HepG2 (cell line): ENCODE data around the gene SF3A2. TPM values are rescaled to one million over a fixed set of nuclear protein-coding genes. Genes with fewer than 3 reads are reported as not detected.

Experiments
- SNAI1 ChIP-seq: sonication (generic); formaldehyde crosslinking; IDR thresholded peaks from 2 replicates; pipeline ENCODE4 v1.5.0; 2020; ENCODE audit warnings: mild to moderate bottlenecking, missing genetic modification reagents, borderline replicate concordance
- TGIF2 ChIP-seq: IDR thresholded peaks from 2 replicates; pipeline ENCODE4 v1.6.1; 2016; ENCODE audit warnings: control low read depth, missing compliant biosample characterization
- TP53 ChIP-seq: sonication (generic); formaldehyde crosslinking; conservative IDR thresholded peaks from 2 replicates; pipeline ENCODE4 v1.4.0; 2020; ENCODE audit warnings: missing genetic modification reagents
- ZNF558 ChIP-seq: sonication (generic); formaldehyde crosslinking; IDR thresholded peaks from 2 replicates; pipeline ENCODE4 v1.9.0; 2022; ENCODE audit warnings: mild to moderate bottlenecking, missing genetic modification reagents, borderline replicate concordance
- ZNF747 ChIP-seq: sonication (generic); formaldehyde crosslinking; IDR thresholded peaks from 2 replicates; pipeline ENCODE4 v1.8.1; 2023; ENCODE audit warnings: missing genetic modification reagents, mild to moderate bottlenecking, borderline replicate concordance
- polyA plus RNA-seq, 8 experiments: library from polyadenylated mRNA; depleted of rRNA in 3 of 8; stranded (reverse) in 7 of 8; unstranded in 1 of 8; fragments of >200 nt; fragmentation: Illumina TruSeq in 4 of 8; extraction: Trizol in 4 of 8; gene quantifications; 2 replicates each; pipeline versions ENCODE4 v1.2.1 to v1.2.3, GENCODE V29; 2011 to 2016; ENCODE audit warnings: low read depth in 4 of 8, missing spikeins in 1 of 8, mixed read lengths in 1 of 8; ENCODE audit not compliant: insufficient read depth in 1 of 8
- total RNA-seq, 5 experiments: library from RNA; depleted of rRNA; stranded (reverse); fragments of >200 nt; fragmentation: Illumina TruSeq; extraction: Trizol; gene quantifications; 2 replicates each; pipeline ENCODE4 v1.2.3, GENCODE V29; 2016; ENCODE audit warnings: low read depth in 1 of 5
- TF ChIP-seq, protein P1 (sequence below): sonication (generic); formaldehyde crosslinking; IDR thresholded peaks from 2 replicates; pipeline ENCODE4 v1.4.0; 2020; ENCODE audit warnings: missing genetic modification reagents, borderline replicate concordance
- TF ChIP-seq, protein P2 (sequence below): sonication (generic); formaldehyde crosslinking; IDR thresholded peaks from 2 replicates; pipeline ENCODE4 v1.4.0; 2020; ENCODE audit warnings: missing genetic modification reagents
- TF ChIP-seq, protein P3 (sequence below): sonication (generic); formaldehyde crosslinking; IDR thresholded peaks from 2 replicates; pipeline ENCODE4 v1.5.0; 2020; ENCODE audit warnings: missing genetic modification reagents
- TF ChIP-seq, protein P4 (sequence below): sonication (generic); formaldehyde crosslinking; IDR thresholded peaks from 2 replicates; pipeline ENCODE4 v1.4.0; 2020; ENCODE audit warnings: low read depth, missing genetic modification reagents
- TF ChIP-seq, protein P5 (sequence below): sonication (generic); formaldehyde crosslinking; conservative IDR thresholded peaks from 2 replicates; pipeline ENCODE4 v1.4.0; 2020; ENCODE audit warnings: missing genetic modification reagents

The SF3A2 gene
- total and polyA plus RNA-seq, 2 of the 13 experiments (the other 11 are each of a cell fraction or from before 2014, with no cell fraction given), result 8.6 to 8.8 TPM

DNA sequence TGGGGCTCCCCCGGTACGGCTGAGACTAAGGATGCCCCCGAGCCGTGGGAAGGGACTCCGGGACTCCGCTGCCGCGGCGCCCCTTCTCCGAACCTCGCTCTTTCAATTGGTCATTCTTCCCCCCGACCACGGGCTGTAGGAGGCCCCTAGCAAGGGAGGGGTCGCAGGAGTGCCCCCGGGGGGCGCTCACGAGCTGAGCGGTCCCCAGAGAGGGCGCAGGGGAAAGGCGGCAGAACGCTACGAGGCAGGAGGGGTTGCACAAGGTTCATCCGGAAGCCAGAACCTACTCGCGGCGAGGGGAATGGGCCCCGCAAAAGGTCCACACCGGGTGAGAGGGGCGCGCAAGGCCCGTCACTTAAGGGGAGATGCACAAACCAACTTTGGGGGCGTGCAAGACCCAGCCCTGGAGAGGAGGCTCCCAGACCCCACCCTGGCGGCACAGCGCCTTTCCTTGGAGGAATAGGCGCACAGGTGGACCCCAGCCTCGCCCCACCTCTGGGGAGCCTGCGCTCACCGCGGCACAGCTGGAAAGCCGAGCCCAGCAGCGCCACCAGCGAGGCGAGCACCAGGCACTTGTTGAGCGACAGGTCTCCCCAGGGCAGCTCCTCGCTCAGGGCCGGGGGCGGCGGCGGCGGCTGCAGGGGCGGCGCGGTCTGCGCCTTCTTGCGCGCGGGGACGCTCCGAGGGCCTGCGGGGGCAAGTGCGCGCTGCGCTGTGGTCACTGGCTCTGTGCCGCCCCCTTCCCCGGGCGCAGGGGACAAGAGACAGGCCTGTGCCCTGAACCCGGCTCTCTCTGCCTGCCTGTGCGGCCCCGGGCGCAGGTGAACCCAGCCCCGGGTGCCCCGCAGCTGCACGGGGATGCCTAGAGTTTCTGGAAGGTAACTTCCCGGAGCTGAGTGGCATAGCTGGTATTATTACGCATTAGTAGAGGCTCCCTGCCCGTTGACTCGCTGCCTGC, 16.8 kb downstream of the SF3A2 start (continued):
- TF ChIP-seq, protein P1, sequence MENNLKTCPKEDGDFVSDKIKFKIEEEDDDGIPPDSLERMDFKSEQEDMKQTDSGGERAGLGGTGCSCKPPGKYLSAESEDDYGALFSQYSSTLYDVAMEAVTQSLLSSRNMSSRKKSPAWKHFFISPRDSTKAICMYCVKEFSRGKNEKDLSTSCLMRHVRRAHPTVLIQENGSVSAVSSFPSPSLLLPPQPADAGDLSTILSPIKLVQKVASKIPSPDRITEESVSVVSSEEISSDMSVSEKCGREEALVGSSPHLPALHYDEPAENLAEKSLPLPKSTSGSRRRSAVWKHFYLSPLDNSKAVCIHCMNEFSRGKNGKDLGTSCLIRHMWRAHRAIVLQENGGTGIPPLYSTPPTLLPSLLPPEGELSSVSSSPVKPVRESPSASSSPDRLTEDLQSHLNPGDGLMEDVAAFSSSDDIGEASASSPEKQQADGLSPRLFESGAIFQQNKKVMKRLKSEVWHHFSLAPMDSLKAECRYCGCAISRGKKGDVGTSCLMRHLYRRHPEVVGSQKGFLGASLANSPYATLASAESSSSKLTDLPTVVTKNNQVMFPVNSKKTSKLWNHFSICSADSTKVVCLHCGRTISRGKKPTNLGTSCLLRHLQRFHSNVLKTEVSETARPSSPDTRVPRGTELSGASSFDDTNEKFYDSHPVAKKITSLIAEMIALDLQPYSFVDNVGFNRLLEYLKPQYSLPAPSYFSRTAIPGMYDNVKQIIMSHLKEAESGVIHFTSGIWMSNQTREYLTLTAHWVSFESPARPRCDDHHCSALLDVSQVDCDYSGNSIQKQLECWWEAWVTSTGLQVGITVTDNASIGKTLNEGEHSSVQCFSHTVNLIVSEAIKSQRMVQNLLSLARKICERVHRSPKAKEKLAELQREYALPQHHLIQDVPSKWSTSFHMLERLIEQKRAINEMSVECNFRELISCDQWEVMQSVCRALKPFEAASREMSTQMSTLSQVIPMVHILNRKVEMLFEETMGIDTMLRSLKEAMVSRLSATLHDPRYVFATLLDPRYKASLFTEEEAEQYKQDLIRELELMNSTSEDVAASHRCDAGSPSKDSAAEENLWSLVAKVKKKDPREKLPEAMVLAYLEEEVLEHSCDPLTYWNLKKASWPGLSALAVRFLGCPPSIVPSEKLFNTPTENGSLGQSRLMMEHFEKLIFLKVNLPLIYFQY, result 0 out of 2 replicates have a peak, but pooled peaks have one; percentile 26
- no peak for TF ChIP-seq TGIF2 (CRISPR knock-in tag)
- TF ChIP-seq SNAI1 (CRISPR knock-in tag), result peak; percentile 47; the same call in 1 of the 2 replicates
- TF ChIP-seq, protein P2, sequence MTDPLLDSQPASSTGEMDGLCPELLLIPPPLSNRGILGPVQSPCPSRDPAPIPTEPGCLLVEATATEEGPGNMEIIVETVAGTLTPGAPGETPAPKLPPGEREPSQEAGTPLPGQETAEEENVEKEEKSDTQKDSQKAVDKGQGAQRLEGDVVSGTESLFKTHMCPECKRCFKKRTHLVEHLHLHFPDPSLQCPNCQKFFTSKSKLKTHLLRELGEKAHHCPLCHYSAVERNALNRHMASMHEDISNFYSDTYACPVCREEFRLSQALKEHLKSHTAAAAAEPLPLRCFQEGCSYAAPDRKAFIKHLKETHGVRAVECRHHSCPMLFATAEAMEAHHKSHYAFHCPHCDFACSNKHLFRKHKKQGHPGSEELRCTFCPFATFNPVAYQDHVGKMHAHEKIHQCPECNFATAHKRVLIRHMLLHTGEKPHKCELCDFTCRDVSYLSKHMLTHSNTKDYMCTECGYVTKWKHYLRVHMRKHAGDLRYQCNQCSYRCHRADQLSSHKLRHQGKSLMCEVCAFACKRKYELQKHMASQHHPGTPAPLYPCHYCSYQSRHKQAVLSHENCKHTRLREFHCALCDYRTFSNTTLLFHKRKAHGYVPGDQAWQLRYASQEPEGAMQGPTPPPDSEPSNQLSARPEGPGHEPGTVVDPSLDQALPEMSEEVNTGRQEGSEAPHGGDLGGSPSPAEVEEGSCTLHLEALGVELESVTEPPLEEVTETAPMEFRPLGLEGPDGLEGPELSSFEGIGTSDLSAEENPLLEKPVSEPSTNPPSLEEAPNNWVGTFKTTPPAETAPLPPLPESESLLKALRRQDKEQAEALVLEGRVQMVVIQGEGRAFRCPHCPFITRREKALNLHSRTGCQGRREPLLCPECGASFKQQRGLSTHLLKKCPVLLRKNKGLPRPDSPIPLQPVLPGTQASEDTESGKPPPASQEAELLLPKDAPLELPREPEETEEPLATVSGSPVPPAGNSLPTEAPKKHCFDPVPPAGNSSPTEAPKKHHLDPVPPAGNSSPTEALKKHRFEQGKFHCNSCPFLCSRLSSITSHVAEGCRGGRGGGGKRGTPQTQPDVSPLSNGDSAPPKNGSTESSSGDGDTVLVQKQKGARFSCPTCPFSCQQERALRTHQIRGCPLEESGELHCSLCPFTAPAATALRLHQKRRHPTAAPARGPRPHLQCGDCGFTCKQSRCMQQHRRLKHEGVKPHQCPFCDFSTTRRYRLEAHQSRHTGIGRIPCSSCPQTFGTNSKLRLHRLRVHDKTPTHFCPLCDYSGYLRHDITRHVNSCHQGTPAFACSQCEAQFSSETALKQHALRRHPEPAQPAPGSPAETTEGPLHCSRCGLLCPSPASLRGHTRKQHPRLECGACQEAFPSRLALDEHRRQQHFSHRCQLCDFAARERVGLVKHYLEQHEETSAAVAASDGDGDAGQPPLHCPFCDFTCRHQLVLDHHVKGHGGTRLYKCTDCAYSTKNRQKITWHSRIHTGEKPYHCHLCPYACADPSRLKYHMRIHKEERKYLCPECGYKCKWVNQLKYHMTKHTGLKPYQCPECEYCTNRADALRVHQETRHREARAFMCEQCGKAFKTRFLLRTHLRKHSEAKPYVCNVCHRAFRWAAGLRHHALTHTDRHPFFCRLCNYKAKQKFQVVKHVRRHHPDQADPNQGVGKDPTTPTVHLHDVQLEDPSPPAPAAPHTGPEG (CRISPR knock-in tag), result 0 out of 2 replicates have a peak, but pooled peaks have one; percentile 25
- no peak for TF ChIP-seq TP53
- TF ChIP-seq, protein P3, sequence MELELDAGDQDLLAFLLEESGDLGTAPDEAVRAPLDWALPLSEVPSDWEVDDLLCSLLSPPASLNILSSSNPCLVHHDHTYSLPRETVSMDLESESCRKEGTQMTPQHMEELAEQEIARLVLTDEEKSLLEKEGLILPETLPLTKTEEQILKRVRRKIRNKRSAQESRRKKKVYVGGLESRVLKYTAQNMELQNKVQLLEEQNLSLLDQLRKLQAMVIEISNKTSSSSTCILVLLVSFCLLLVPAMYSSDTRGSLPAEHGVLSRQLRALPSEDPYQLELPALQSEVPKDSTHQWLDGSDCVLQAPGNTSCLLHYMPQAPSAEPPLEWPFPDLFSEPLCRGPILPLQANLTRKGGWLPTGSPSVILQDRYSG, result no peak; the same call in 1 of the 2 replicates
- TF ChIP-seq, protein P4, sequence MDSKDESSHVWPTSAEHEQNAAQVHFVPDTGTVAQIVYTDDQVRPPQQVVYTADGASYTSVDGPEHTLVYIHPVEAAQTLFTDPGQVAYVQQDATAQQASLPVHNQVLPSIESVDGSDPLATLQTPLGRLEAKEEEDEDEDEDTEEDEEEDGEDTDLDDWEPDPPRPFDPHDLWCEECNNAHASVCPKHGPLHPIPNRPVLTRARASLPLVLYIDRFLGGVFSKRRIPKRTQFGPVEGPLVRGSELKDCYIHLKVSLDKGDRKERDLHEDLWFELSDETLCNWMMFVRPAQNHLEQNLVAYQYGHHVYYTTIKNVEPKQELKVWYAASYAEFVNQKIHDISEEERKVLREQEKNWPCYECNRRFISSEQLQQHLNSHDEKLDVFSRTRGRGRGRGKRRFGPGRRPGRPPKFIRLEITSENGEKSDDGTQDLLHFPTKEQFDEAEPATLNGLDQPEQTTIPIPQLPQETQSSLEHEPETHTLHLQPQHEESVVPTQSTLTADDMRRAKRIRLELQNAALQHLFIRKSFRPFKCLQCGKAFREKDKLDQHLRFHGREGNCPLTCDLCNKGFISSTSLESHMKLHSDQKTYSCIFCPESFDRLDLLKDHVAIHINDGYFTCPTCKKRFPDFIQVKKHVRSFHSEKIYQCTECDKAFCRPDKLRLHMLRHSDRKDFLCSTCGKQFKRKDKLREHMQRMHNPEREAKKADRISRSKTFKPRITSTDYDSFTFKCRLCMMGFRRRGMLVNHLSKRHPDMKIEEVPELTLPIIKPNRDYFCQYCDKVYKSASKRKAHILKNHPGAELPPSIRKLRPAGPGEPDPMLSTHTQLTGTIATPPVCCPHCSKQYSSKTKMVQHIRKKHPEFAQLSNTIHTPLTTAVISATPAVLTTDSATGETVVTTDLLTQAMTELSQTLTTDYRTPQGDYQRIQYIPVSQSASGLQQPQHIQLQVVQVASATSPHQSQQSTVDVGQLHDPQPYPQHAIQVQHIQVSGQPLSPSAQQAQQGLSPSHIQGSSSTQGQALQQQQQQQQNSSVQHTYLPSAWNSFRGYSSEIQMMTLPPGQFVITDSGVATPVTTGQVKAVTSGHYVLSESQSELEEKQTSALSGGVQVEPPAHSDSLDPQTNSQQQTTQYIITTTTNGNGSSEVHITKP (CRISPR knock-in tag), result peak; percentile 45; the same call in 1 of the 2 replicates
- 0 out of 2 replicates have a peak, but pooled peaks have one; percentile 18 for TF ChIP-seq ZNF558 (CRISPR knock-in tag)
- TF ChIP-seq, protein P5, sequence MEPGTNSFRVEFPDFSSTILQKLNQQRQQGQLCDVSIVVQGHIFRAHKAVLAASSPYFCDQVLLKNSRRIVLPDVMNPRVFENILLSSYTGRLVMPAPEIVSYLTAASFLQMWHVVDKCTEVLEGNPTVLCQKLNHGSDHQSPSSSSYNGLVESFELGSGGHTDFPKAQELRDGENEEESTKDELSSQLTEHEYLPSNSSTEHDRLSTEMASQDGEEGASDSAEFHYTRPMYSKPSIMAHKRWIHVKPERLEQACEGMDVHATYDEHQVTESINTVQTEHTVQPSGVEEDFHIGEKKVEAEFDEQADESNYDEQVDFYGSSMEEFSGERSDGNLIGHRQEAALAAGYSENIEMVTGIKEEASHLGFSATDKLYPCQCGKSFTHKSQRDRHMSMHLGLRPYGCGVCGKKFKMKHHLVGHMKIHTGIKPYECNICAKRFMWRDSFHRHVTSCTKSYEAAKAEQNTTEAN, result peak; percentile 17; the same call in 1 of the 2 replicates
- TF ChIP-seq ZNF747, result 0 out of 2 replicates have a peak, but pooled peaks have one; percentile 61
